ENCODE data around the gene RBPJ.

The RBPJ gene

GRCh38 chr4:26478330-26478729 lies 157.5 kb downstream of the RBPJ start:
- in situ Hi-C loops (cut with HindIII; ENCODE audit: low sequenced_read_pairs): no loop called here

GRCh38 chr4:26482508-26483462 lies 162.0 kb downstream of the RBPJ start:
- in situ Hi-C loops (cut with HindIII; ENCODE audit: low sequenced_read_pairs): no loop called here

- in situ Hi-C loops (cut with HindIII; ENCODE audit: low sequenced_read_pairs): no loop called here
These were observed 163.3 kb downstream of the RBPJ start for GRCh38 chr4:26484032-26484515.

- in situ Hi-C loops (cut with HindIII; ENCODE audit: low sequenced_read_pairs): no loop called here
These were observed 163.7 kb downstream of the RBPJ start for GRCh38 chr4:26484516-26484915.
